Keratinocyte (primary cell): ENCODE results near the gene LRRTM1.

Experiments
- EZH2 ChIP-seq: IDR thresholded peaks from one replicate; pipeline ENCODE4 v1.6.1; 2012; ENCODE audit warnings: inconsistent platforms, mild to moderate bottlenecking, low read length, moderate library complexity
- TF ChIP-seq, protein P1 (sequence below), 3 experiments: IDR thresholded peaks in 1 of 3; conservative IDR thresholded peaks in 1 of 3; optimal IDR thresholded peaks in 1 of 3; 2 replicates in 2 of 3; 3 replicates in 1 of 3; pipeline versions ENCODE3 to v1.5.1; 2011; ENCODE audit warnings: low read length in 3 of 3, mild to moderate bottlenecking in 3 of 3, moderate library complexity in 2 of 3, control low read depth in 1 of 3, inconsistent platforms in 1 of 3; ENCODE audit not compliant: insufficient read depth in 2 of 3; ENCODE audit errors: extremely low read depth in 1 of 3

- TF ChIP-seq EZH2, result no peak
- TF ChIP-seq, protein P1, sequence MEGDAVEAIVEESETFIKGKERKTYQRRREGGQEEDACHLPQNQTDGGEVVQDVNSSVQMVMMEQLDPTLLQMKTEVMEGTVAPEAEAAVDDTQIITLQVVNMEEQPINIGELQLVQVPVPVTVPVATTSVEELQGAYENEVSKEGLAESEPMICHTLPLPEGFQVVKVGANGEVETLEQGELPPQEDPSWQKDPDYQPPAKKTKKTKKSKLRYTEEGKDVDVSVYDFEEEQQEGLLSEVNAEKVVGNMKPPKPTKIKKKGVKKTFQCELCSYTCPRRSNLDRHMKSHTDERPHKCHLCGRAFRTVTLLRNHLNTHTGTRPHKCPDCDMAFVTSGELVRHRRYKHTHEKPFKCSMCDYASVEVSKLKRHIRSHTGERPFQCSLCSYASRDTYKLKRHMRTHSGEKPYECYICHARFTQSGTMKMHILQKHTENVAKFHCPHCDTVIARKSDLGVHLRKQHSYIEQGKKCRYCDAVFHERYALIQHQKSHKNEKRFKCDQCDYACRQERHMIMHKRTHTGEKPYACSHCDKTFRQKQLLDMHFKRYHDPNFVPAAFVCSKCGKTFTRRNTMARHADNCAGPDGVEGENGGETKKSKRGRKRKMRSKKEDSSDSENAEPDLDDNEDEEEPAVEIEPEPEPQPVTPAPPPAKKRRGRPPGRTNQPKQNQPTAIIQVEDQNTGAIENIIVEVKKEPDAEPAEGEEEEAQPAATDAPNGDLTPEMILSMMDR (optimal IDR thresholded peaks at IDR 0.05 in 1 of 3, IDR thresholded peaks at IDR 0.05 in 1 of 3, conservative IDR thresholded peaks at IDR 0.05 in 1 of 3; ENCODE audit: extremely low read depth in 1 of 3, insufficient read depth in 2 of 3, low read length in 3 of 3), result no peak
Measured at GRCh38 chr2:80326861-80327260, 22.3 kb upstream of the LRRTM1 start.
